Activated T-helper 2 cell treated with anti-CD3 and anti-CD28 coated beads, Interferon-gamma antibody, Interleukin-2, Interleukin-4, amounts not matched to agents 10 μg/mL and 5 μg/mL and 100 μg/mL, durations not matched to agents 14 hours and 24 hours and 36 hours (primary cell): Measurements from ENCODE around the gene SCML1. TPM values are rescaled to one million over a fixed set of nuclear protein-coding genes. Genes with fewer than 3 reads are reported as not detected.

ENCODE experiments used
- DNase-seq: peaks from one replicate; pipeline ENCODE4 v3.0.0; 2021; ENCODE audit warnings: low spot score
- H3K27ac Mint-ChIP-seq: one replicate; pipeline ENCODE4 v1.8.0; 2021; ENCODE audit warnings: mixed read lengths
- H3K27me3 Mint-ChIP-seq: one replicate; pipeline ENCODE4 v1.8.0; 2021; ENCODE audit warnings: low read depth, mixed read lengths
- H3K36me3 Mint-ChIP-seq: one replicate; pipeline ENCODE4 v1.8.0; 2021; ENCODE audit warnings: low read depth, mixed read lengths
- H3K4me1 Mint-ChIP-seq: one replicate; pipeline ENCODE4 v1.8.0; 2021; ENCODE audit warnings: low read depth, mixed read lengths
- H3K4me3 Mint-ChIP-seq: one replicate; pipeline ENCODE4 v1.8.0; 2021; ENCODE audit warnings: low read depth, mild to moderate bottlenecking, moderate library complexity, mixed read lengths
- H3K9me3 Mint-ChIP-seq: one replicate; pipeline ENCODE4 v1.8.0; 2021; ENCODE audit warnings: mixed read lengths
- intact Hi-C: fragments of 100-400 bp; cut with micrococcal nuclease; formaldehyde crosslinking; loops from one replicate; pipeline ENCODE4 v1.15.1; 2023
- total RNA-seq: library from RNA; stranded (reverse); gene quantifications from 2 replicates; pipeline ENCODE4 v1.2.3, GENCODE V29; 2022

Gene SCML1
- total RNA-seq, 1 donor from 2014 or later = 0.78 TPM

DNA sequence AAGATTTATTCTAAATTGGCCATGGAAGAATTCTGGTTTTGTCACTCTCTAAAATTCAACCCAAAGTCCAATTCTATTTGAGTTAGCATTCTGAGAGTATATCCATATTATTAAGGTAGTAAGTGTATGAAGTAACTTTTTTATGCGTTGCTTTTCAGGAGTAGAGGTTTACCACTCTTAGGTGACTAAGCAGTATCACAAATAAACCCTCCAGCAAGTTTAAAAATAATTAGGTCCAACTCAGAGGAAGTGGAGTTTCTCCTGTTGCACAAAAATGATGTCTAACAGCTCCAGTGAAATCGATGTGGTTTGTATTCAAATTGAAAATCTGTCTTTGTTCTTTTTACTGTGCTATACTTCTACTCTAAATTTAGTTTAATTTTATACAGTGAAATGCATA is 6.6 kb downstream of the SCML1 start:
- Mint-ChIP-seq H3K36me3 (no peaks in the 10 kb centered on the region), H3K4me1 (peaks cover 6% of the 10 kb centered on the region), H3K4me3 (no peak overlapping the region), H3K27ac (no peak overlapping the region), H3K9me3 (no peaks in the 10 kb centered on the region), H3K27me3 (peaks cover 45% of the 10 kb centered on the region)
- intact Hi-C loops = no loop called here
- no peak for DNase-seq

DNA sequence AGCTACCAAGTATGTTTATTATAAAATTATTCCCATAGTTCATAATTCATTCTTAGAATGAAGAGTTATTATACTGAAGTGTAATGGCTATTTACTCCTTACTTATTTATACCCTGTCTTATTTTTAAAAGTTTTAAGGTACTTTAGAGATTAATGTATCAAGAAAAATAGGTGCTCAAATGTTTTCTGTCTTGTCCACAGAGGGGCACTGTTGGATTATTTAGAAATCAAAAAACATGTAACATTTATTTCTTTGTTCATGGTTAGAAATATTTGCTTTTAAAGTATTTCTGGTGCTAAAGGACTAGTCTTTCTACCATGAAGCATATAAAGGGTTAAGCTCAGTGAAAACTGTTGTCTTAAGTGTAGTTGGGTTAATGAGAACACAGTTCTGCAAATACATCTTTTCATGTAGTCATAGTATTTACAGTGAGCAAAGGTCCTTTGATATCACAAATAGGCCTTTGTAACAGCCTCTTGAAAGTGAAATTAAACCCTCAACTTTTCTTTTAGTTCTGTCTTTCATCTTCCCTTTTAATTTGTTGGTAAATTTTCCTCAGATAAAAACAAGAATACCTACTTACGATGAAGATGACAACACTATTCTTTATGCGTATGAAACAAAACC is 7.7 kb downstream of the SCML1 start:
- Mint-ChIP-seq H3K27me3 (peaks cover 36% of the 10 kb centered on the region), H3K4me1 (no peaks in the 10 kb centered on the region), H3K4me3 (no peak overlapping the region), H3K27ac (no peak overlapping the region), H3K9me3 (no peaks in the 10 kb centered on the region), H3K36me3 (no peaks in the 10 kb centered on the region)
- no peak for DNase-seq
- intact Hi-C loops = no loop called here

DNA sequence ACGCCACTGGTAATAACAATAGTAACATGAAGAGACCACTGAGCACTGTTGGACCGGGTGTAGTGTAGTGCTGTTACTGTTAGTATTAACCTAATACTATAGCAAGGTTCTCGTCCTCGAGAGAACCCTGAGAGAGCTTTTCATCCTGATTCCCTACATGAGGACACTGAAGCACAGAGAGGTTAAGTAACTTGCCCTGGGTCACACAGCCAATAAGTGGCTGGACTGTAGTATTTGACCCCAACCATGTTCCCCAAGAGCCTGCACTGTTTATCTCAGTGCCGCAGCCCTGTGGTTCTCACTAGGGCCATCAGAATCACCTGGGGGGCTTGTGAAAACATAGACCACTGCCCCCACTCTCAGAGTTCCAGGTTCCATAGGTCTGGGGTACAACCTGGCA is 10.4 kb downstream of the SCML1 start:
- peaks cover 14% of the 10 kb centered on the region for H3K27me3 Mint-ChIP-seq
- no peaks in the 10 kb centered on the region for H3K36me3 Mint-ChIP-seq
- H3K9me3 Mint-ChIP-seq = no peaks in the 10 kb centered on the region
- no peak overlapping the region for H3K4me3 Mint-ChIP-seq
- intact Hi-C loops = no loop called here
- H3K27ac Mint-ChIP-seq = no peak overlapping the region
- no peak for DNase-seq
- H3K4me1 Mint-ChIP-seq = no peaks in the 10 kb centered on the region

DNA sequence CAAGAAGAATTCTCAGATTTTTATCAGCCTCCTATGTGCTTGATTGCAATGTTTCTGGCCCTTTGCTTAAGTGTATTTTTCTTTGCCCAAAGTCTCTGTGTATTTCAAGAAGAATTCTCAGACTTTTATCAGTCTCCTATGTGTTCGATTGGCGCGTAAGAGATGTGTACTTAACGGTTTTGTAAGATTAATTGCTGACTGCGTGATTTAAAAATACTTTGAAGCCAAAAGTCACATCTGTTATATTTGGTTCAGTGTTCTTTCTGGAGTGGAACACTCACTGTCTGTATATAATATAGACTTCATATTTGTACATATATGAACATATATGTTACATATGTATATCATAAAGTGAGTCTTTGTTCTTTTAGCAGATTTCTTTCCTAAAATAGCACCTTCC is 11.4 kb downstream of the SCML1 start:
- no peaks in the 10 kb centered on the region for H3K9me3 Mint-ChIP-seq
- no peak overlapping the region for H3K4me3 Mint-ChIP-seq
- no peak overlapping the region for H3K27ac Mint-ChIP-seq
- DNase-seq = no peak
- no peaks in the 10 kb centered on the region for H3K4me1 Mint-ChIP-seq
- intact Hi-C loops = no loop called here
- H3K36me3 Mint-ChIP-seq = no peaks in the 10 kb centered on the region
- peaks cover 11% of the 10 kb centered on the region for H3K27me3 Mint-ChIP-seq

DNA sequence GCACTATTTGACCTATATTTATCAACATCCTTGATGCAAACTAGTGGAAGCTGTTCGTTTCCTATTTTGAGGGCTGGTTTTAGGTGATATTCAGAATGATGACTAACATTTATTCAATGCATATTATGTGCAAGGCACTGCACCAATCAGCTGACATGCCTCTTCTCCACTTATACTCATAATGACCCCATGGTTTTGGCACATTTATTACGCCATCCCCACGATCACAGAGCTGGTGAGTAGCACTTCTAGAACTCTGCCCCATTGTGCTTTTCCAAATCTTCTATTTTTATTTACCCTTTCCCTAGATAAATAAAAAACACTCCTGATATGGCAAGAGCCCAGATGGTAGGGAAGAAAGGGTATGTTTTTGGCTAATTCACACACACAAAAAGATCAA is 13.1 kb downstream of the SCML1 start:
- Mint-ChIP-seq H3K4me3 (no peak overlapping the region), H3K4me1 (no peaks in the 10 kb centered on the region), H3K9me3 (no peaks in the 10 kb centered on the region), H3K27me3 (peaks cover 11% of the 10 kb centered on the region), H3K27ac (no peak overlapping the region), H3K36me3 (no peaks in the 10 kb centered on the region)
- DNase-seq = no peak
- intact Hi-C loops = no loop called here

DNA sequence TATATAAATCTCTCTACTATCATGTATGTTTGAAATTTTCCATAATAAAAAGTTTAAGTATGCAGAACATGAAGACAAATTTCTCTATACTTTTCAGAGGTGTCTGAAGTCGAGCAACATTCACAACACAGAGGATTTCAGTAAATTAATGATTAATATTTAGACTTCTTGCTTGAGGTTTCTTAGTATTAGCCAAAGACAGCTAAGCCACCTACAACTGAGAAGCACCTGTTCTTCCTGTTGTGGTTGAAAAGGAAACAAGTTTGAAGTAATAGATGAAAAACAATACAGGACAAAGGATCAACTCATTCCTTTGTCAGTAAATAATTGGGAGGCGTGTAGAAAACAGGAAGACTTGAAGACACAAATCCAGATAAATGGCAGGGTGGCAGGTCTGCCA is 21.1 kb downstream of the SCML1 start:
- Mint-ChIP-seq H3K9me3 (no peaks in the 10 kb centered on the region), H3K4me1 (no peaks in the 10 kb centered on the region), H3K4me3 (no peak overlapping the region), H3K36me3 (no peaks in the 10 kb centered on the region), H3K27ac (no peak overlapping the region), H3K27me3 (peaks cover 4% of the 10 kb centered on the region)
- no peak for DNase-seq
- intact Hi-C loops = no loop called here

DNA sequence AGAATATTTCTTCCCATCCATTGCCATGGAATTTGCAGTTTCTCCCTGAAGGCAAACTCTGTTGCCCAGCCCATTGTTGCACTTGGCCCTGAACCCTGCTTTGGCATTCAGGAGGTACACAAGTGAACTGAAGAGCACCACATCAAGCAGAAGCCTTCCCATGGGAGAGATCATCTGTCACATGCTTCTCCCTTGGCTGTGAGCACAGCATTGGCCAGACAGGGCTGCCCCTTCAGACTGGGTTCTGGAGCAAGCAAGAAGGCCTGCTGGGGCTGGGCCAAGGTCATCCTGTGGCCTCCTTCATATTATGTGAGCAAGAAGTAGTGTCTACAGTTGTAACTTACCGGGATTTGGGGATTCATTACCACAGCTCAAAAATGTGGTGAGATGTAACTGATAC is 22.7 kb downstream of the SCML1 start:
- H3K9me3 Mint-ChIP-seq = no peaks in the 10 kb centered on the region
- no peaks in the 10 kb centered on the region for H3K36me3 Mint-ChIP-seq
- no peak for DNase-seq
- intact Hi-C loops = no loop called here
- no peak overlapping the region for H3K27ac Mint-ChIP-seq
- no peaks in the 10 kb centered on the region for H3K4me1 Mint-ChIP-seq
- no peak overlapping the region for H3K4me3 Mint-ChIP-seq
- peaks cover 4% of the 10 kb centered on the region for H3K27me3 Mint-ChIP-seq

DNA sequence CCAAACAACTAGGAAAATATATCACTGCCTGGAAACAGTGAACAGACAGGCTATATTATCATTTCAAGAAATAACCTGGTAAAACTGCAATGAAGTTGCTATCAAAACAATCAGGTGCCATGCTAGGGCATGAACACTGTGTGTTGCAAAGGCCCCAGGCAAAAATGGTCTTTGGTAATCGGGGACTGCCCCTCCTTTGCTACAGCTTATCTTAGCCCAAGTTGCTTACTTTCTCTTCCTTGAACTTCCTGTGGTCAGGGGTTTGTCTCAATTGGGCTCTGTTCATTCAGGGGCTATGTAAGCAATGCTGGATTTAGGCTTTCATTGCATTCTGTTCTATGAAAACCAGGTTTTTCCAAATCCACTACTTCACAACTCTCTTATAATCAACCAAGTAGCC is 30.4 kb downstream of the SCML1 start:
- Mint-ChIP-seq H3K27me3 (no peaks in the 10 kb centered on the region), H3K9me3 (no peaks in the 10 kb centered on the region), H3K36me3 (no peaks in the 10 kb centered on the region), H3K27ac (no peak overlapping the region), H3K4me3 (no peak overlapping the region), H3K4me1 (no peaks in the 10 kb centered on the region)
- DNase-seq = no peak
- intact Hi-C loops = no loop called here

DNA sequence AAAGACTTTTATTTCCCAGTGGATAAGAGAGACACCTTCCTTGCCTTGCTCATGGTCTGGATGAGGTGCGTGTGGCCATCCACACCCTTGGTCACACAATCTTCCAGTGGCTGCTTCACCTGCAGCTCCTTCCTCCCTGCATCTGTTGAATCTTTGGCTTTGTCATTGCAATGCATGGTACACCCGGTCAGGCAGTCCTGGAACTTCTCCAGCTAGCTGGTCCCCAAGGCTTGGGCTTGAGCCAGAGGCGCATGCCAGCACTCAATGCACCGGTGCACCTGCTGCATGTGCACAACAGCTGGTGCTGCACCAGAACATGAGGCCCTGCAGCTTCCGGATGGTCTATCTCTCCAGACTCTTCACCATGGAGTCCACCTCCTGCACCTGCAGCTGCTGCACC is 31.7 kb downstream of the SCML1 start:
- intact Hi-C loops = no loop called here

DNA sequence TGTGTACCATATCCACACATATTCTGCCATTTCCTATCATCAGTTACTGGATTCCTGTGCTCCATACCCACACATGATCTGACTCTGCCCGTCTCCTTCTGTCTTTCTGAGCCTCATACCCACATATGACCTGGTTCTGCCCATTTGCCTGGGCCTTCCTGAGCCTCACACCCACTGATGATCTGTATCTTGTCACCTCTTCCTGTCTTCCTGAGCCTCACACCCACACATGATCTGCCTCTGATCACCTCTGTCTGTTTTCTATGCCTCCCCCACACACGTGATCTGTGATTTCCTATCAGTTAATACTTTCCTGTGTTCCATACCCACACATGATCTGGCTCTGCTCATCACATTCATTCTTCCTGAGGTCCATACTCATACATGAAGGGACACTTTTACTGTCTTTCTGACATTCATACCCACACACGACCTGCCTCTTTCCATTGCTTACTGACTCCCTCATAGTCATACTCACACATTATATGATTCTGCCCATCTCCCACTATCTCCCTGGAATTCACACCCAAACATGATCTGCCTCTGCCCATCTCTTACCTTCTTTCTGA is 32.5 kb downstream of the SCML1 start:
- DNase-seq = no peak
- no peaks in the 10 kb centered on the region for H3K9me3 Mint-ChIP-seq
- H3K36me3 Mint-ChIP-seq = no peaks in the 10 kb centered on the region
- H3K27ac Mint-ChIP-seq = no peak overlapping the region
- intact Hi-C loops = loop anchor here (10.0 kb wide), 1 partner anchor 595 kb away; no protein-coding TSS in a partner anchor
- no peaks in the 10 kb centered on the region for H3K27me3 Mint-ChIP-seq
- no peaks in the 10 kb centered on the region for H3K4me1 Mint-ChIP-seq
- no peak overlapping the region for H3K4me3 Mint-ChIP-seq

More for the DNA sequence above, 31.7 kb downstream of the SCML1 start:
- Mint-ChIP-seq H3K4me3 (no peak overlapping the region), H3K4me1 (no peaks in the 10 kb centered on the region), H3K9me3 (no peaks in the 10 kb centered on the region), H3K36me3 (no peaks in the 10 kb centered on the region), H3K27ac (no peak overlapping the region), H3K27me3 (no peaks in the 10 kb centered on the region)
- DNase-seq = no peak

DNA sequence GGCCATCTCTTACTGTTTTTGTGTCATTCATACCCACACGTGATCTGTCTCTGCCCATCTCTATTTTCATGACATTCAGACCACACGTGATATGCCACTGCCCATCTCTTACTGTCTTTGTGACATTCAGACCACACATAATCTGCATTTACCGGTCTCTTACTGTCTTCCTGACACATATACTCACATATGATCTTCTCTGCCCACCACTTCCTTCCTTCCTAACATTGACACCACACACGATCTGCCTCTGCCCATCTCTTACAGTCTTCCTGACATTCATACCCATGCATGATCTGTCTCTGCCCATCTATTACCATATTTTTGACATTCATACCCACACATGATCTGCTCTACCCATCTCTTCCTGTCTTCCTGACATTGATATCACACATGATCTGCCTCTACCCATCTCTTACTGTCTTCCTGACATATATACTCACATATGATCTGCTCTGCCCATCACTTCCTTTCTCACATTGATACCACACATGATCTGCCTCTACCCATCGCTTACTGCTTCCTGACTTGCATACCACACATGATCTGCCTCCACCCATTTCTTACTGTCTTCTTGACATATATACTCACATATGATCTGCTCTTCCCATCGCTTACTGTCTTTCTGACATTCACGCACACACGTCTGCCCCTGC is 36.1 kb downstream of the SCML1 start:
- no peaks in the 10 kb centered on the region for H3K27me3 Mint-ChIP-seq
- H3K4me3 Mint-ChIP-seq = no peak overlapping the region
- no peak for DNase-seq
- H3K27ac Mint-ChIP-seq = no peak overlapping the region
- H3K36me3 Mint-ChIP-seq = no peaks in the 10 kb centered on the region
- H3K9me3 Mint-ChIP-seq = no peaks in the 10 kb centered on the region
- intact Hi-C loops = loop anchor here (10.0 kb wide), 1 partner anchor 591 kb away; no protein-coding TSS in a partner anchor
- no peaks in the 10 kb centered on the region for H3K4me1 Mint-ChIP-seq

DNA sequence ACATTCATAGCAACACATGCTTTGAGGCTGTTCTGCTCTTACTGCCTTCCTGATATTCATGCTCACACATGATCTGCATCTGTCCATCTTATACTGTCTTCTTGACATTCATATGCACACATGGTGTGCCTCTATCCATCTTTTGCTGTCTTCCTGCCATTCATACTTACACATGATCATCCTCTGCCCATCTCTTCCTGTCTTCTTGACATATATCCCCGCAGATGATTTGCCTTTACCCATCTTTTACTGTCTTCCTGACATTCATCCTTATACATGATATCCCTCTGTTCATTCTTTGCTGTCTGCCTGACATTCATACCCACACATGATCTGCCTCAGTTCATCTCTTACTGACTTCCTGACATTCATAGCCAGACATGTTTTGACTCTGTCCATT is 36.8 kb downstream of the SCML1 start:
- intact Hi-C loops = loop anchor here (10.0 kb wide), 1 partner anchor 591 kb away; no protein-coding TSS in a partner anchor
- Mint-ChIP-seq H3K27me3 (no peaks in the 10 kb centered on the region), H3K9me3 (no peaks in the 10 kb centered on the region), H3K36me3 (no peaks in the 10 kb centered on the region), H3K27ac (no peak overlapping the region), H3K4me3 (no peak overlapping the region), H3K4me1 (no peaks in the 10 kb centered on the region)
- no peak for DNase-seq

DNA sequence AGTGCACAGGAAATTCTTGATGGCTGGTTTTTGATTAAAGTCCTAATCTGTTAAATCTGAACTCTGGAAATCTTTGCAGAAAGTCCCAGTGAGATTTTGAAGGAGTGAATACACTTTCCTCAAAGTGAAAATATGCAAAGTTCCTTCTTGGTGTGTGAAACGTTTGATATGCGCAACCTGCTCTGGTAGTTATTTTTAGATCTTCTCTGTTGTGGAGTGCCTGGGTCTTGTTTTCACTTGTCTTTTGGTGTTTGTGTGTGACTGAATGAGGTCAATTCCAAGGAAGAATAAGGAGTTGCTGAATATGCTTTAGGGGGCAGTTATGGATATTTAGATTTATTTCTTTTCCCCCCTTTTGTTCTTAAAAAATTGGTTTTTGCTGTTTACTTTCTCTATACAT is 41.7 kb downstream of the SCML1 start:
- H3K9me3 Mint-ChIP-seq = no peaks in the 10 kb centered on the region

More for the DNA sequence above, 41.7 kb downstream of the SCML1 start:
- no peaks in the 10 kb centered on the region for H3K27me3 Mint-ChIP-seq
- no peaks in the 10 kb centered on the region for H3K4me1 Mint-ChIP-seq
- H3K36me3 Mint-ChIP-seq = no peaks in the 10 kb centered on the region
- DNase-seq = no peak
- H3K27ac Mint-ChIP-seq = no peak overlapping the region
- intact Hi-C loops = loop anchor here (10.0 kb wide), 1 partner anchor 586 kb away; no protein-coding TSS in a partner anchor
- H3K4me3 Mint-ChIP-seq = no peak overlapping the region
